GM12864 (cell line): Measurements from ENCODE around the gene TRERF1.

Experiments
- DNase-seq: peaks from one replicate; pipeline ENCODE4 v3.0.0-alpha.2; 2011; ENCODE audit warnings: low read depth
- H3K4me3 ChIP-seq: 2 replicates; pipeline ENCODE4 v1.5.1; 2011; ENCODE audit warnings: mild to moderate bottlenecking, low read depth, low read length, control low read depth
- TF ChIP-seq, protein P1 (sequence below): IDR thresholded peaks from 2 replicates; pipeline ENCODE4 v1.5.1; 2011; ENCODE audit warnings: low read depth, mild to moderate bottlenecking, moderate library complexity, low read length, control low read depth, inconsistent platforms; ENCODE audit errors: missing control alignments

The TRERF1 gene

DNA sequence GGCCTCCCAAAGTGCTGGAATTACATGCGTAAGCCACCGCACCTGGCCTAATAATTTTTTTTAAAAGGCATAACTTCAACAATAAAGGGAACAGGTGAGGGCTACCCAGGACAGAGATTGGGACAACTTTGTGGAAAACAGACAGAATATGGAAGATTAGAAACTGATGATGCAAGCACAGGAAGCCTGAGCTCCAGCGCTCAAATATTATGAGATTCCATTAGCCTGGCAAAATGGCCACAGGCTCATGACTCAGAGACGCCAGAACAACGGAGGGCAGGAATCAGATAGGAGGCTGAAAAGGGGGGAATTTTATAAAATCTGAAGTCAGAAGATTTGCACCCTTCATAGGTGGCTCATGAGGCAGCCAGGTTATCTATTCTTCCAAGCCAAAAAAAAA lies 131.0 kb downstream of the TRERF1 start:
- no peak overlapping the region for H3K4me3 ChIP-seq
- TF ChIP-seq, protein P1, sequence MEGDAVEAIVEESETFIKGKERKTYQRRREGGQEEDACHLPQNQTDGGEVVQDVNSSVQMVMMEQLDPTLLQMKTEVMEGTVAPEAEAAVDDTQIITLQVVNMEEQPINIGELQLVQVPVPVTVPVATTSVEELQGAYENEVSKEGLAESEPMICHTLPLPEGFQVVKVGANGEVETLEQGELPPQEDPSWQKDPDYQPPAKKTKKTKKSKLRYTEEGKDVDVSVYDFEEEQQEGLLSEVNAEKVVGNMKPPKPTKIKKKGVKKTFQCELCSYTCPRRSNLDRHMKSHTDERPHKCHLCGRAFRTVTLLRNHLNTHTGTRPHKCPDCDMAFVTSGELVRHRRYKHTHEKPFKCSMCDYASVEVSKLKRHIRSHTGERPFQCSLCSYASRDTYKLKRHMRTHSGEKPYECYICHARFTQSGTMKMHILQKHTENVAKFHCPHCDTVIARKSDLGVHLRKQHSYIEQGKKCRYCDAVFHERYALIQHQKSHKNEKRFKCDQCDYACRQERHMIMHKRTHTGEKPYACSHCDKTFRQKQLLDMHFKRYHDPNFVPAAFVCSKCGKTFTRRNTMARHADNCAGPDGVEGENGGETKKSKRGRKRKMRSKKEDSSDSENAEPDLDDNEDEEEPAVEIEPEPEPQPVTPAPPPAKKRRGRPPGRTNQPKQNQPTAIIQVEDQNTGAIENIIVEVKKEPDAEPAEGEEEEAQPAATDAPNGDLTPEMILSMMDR, result no peak
- DNase-seq, result no peak

DNA sequence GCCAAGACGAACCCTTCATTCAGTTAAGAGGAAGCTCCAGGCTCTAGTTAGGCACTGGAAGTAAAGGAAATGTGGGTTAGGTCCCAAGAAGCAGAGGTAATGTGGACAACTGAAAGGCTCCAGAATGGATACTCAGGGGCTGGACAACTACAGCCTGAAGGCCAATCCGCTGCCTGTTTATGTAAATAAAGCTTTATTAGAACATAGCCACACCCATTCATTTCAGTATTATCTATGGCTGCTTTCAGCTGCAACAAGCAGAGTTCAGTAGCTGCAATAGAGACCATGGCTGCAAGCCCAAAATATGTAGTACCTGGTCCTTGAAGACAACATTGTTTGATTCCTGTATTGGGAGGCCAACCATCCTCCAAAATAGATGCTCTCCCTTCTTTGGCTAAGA lies 133.2 kb downstream of the TRERF1 start:
- no peak for DNase-seq
- TF ChIP-seq, protein P1, result no peak
- H3K4me3 ChIP-seq, result no peak overlapping the region

DNA sequence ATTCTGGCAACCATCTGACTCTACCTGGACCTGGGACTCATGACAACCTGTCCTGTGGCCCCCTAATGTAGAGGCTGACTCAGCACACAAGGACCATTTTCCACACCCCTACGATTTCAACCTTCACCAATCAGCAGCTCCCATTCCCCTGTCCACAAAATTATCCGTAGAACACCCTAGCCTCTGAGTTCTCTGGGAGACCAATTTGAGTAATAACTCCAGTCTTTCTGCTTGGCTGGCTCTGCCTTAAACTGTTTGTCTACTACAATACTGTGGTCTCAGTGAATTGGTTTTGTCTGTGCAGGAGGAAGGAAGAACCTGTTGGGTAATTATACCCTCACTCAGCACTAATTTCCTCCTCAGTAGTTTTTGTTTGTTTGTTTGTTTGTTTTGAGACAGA lies 134.7 kb downstream of the TRERF1 start:
- TF ChIP-seq, protein P1, result no peak
- DNase-seq, result no peak
- no peak overlapping the region for H3K4me3 ChIP-seq

DNA sequence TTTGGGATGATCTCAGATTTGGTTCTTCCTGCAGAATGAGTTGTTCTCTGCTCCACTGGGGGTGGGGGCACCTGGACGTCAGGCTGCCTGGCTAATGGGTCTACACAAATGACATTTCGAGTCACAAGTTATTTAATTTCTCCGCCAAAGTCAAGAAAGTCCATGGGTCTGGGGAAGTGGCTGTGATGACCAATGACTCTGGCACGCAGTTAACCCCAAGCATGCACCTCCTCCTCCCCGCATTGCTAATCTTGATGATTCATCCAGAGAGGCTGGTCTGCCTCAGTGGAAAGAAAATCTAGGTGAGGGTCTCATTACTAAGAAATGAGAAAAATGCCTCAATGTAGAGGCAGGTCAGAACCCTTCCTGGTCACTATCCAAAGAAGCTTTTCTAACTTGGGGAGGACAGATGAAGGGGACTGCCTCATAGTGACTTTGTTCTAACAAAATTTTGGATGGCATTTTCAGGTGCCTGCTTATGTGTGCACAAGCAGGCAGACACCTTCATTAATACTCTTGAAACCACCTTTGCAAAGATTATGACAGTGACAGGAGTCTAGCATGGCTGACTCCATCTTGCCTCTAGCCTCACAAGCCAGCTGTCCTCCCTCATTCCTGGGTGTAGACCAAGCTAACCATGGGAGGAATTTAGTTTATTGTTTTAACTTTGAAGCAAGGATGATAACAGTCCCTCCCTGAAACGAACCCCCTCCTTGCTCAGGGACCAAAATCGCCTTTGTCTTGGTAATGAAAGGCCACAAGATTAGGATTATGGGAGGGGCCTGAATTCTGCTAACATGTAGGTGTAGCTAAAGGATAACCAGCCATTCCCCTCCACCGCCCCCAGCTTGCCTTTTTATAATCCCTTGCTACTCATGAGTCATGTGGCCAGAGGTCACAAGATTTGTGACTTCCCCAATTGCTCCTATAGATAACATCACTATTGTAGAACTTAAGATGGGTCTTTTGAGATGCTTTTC lies 135.4 kb downstream of the TRERF1 start:
- H3K4me3 ChIP-seq, result no peak overlapping the region
- TF ChIP-seq, protein P1, result no peak
- DNase-seq, result peak; percentile 18

DNA sequence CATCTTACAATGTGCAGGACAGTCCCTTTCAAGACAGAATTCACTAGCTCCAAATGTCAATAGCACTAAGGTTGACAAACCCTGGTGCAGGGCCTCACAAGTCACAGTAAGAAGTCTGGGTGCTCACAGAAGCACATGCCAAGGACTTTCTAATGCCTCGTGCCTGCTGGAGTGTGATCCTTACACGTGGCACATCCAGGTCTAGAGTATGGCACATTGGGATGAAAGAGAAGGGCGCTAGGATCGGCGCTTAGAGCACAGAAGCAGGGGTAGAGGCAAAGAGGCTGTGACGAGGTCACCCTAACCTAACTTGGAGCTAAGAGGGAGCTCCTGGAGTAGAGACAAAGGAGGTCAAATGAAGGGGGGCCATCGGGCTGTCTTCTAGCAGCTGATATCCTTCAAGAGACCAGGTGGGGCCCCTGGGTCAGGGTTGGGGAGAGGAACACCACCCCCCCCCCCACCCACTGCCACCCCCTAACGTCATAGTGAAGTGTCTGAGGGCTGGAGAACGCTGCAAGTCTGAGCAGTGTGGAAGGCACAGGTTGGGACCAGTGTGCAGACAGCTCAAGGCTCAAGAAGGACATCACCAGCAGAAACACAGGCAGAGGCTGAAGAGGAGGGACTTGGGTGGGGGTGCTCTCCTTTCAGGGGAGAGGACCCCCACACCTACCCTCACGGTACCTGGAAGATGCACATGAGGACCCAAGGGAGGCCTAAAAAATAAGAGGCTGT lies 136.3 kb downstream of the TRERF1 start:
- TF ChIP-seq, protein P1, result no peak
- H3K4me3 ChIP-seq, result no peak overlapping the region
- no peak for DNase-seq

DNA sequence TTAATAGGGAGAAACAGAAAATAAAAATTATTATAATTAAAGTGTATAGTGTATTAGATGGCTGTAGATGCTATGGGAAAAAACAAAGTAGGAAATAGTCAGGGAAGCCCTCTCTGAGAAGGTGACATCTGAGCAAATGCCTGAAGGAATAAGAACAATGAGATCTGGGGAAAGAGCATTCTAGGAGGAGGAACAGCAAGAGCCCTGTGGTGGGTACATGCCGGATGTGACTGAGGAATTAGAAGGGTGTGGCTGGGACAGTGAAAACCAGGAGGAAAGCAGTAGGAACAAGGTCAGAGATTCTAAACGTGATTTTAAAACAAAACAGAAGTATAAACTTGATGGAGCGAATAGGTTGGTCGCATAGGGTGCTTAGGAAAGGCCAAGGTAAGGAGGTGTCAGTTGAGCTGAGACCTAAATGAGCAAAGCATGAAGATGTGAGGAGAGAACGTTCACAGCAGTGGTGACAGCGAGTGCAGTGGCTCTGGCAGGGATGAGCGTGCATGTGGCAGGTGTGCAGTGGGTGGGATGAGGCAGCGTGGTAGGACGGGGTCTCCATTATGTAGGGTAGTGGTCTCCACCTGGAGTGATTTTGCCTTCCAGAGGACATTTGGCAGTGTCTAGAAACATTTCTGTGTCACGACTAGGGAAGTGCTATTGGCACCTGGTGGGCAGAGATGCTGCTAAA lies 137.0 kb downstream of the TRERF1 start:
- no peak overlapping the region for H3K4me3 ChIP-seq
- TF ChIP-seq, protein P1, result no peak
- DNase-seq, result no peak
